ENCODE measurements around the gene GGCX. TPM values are rescaled to one million over a fixed set of nuclear protein-coding genes. Genes with fewer than 3 reads are reported as not detected.
A peak's percentile ranks its signal among the peaks of the same experiment; 100 is the strongest.

GGCX gene
- total and polyA plus RNA-seq, 2 of the 13 experiments (the other 11 are each of a cell fraction or from before 2014, with no cell fraction given): 72.5 to 103 TPM

DNA sequence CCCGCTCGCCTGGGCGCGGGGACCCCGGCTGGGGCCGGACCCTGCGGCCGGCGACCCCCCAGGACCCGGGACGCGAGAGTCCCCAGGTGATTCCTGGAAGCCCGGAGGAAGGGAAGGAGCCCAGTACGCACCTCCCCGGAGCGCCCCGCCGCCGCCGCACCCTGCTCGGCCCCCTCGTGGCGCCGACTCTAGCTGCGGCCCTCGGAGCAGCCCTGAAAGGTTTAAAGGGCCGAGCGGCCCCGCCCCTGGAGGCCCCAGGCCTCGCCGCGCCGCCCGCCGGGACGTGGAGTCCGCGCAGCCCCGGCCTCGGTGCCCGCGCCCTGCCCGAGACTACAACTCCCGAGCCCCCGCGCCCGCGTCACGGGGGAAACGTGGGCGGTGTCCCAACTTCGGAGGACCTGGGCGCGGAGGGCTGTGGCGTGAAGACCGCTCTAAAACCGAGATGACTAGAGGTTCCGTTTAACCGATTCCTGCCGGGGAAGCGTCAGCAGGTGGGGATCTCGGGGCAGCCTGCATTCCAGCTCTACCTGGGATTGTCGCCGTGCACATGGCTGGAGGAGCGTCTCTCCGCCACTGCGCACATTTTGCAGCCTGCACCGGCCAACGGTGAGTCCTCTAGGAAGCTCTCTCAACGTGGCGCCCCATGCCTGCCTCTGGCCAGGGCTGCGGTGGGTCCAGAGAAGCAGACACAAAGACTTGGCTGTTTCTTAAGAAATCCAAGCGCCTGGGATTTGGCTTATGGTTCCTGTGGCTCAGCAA lies 41.4 kb upstream of the GGCX start, which contains the start of gene TMEM150A (continued):
- TF ChIP-seq, protein P1, sequence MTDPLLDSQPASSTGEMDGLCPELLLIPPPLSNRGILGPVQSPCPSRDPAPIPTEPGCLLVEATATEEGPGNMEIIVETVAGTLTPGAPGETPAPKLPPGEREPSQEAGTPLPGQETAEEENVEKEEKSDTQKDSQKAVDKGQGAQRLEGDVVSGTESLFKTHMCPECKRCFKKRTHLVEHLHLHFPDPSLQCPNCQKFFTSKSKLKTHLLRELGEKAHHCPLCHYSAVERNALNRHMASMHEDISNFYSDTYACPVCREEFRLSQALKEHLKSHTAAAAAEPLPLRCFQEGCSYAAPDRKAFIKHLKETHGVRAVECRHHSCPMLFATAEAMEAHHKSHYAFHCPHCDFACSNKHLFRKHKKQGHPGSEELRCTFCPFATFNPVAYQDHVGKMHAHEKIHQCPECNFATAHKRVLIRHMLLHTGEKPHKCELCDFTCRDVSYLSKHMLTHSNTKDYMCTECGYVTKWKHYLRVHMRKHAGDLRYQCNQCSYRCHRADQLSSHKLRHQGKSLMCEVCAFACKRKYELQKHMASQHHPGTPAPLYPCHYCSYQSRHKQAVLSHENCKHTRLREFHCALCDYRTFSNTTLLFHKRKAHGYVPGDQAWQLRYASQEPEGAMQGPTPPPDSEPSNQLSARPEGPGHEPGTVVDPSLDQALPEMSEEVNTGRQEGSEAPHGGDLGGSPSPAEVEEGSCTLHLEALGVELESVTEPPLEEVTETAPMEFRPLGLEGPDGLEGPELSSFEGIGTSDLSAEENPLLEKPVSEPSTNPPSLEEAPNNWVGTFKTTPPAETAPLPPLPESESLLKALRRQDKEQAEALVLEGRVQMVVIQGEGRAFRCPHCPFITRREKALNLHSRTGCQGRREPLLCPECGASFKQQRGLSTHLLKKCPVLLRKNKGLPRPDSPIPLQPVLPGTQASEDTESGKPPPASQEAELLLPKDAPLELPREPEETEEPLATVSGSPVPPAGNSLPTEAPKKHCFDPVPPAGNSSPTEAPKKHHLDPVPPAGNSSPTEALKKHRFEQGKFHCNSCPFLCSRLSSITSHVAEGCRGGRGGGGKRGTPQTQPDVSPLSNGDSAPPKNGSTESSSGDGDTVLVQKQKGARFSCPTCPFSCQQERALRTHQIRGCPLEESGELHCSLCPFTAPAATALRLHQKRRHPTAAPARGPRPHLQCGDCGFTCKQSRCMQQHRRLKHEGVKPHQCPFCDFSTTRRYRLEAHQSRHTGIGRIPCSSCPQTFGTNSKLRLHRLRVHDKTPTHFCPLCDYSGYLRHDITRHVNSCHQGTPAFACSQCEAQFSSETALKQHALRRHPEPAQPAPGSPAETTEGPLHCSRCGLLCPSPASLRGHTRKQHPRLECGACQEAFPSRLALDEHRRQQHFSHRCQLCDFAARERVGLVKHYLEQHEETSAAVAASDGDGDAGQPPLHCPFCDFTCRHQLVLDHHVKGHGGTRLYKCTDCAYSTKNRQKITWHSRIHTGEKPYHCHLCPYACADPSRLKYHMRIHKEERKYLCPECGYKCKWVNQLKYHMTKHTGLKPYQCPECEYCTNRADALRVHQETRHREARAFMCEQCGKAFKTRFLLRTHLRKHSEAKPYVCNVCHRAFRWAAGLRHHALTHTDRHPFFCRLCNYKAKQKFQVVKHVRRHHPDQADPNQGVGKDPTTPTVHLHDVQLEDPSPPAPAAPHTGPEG (CRISPR knock-in tag; IDR thresholded peaks at IDR 0.05): peak; percentile 51; the same call in 1 of the 2 replicates
- TF ChIP-seq ZNF891 (CRISPR knock-in tag; IDR thresholded peaks at IDR 0.05) (no peak), SP2 (CRISPR knock-in tag; IDR thresholded peaks at IDR 0.05) (no peak), POLR2AphosphoS2 (IDR thresholded peaks at IDR 0.05; ENCODE audit: low read depth, low read length) (no peak), SMC3 (IDR thresholded peaks at IDR 0.05; ENCODE audit: low read length) (no peak), ZNF335 (CRISPR knock-in tag; IDR thresholded peaks at IDR 0.05) (0 out of 2 replicates have a peak, but pooled peaks have one; percentile 71), ZFYVE20 (CRISPR knock-in tag; IDR thresholded peaks at IDR 0.05; ENCODE audit: borderline replicate concordance, low read depth) (no peak), CHD4 (IDR thresholded peaks at IDR 0.05; ENCODE audit: borderline replicate concordance, low read length) (no peak), TEAD2 (CRISPR knock-in tag; IDR thresholded peaks at IDR 0.05) (no peak), JUND (CRISPR knock-in tag; IDR thresholded peaks at IDR 0.05) (no peak), ZSCAN12 (CRISPR knock-in tag; IDR thresholded peaks at IDR 0.05) (no peak; the same call in 1 of the 2 replicates)
- TF ChIP-seq, protein P2, sequence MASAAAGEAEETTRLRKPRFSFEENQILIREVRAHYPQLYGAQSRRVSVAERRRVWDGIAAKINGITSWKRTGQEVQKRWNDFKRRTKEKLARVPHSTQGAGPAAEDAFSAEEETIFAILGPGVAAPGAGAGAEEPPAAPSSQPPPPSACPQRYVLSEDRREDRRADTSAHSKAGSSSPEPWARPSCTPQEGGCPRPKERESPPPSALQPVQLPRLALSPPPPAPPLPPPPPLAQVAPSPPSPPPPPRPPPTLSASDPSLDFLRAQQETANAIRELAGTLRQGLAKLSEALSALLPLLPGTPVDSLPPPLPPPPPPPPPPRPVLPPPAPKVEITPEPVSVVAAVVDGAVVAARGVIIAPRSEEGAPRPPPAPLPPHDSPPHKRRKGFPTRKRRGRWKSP (CRISPR knock-in tag; IDR thresholded peaks at IDR 0.05): peak; percentile 59; the same call in 1 of the 2 replicates
- TF ChIP-seq, protein P3, sequence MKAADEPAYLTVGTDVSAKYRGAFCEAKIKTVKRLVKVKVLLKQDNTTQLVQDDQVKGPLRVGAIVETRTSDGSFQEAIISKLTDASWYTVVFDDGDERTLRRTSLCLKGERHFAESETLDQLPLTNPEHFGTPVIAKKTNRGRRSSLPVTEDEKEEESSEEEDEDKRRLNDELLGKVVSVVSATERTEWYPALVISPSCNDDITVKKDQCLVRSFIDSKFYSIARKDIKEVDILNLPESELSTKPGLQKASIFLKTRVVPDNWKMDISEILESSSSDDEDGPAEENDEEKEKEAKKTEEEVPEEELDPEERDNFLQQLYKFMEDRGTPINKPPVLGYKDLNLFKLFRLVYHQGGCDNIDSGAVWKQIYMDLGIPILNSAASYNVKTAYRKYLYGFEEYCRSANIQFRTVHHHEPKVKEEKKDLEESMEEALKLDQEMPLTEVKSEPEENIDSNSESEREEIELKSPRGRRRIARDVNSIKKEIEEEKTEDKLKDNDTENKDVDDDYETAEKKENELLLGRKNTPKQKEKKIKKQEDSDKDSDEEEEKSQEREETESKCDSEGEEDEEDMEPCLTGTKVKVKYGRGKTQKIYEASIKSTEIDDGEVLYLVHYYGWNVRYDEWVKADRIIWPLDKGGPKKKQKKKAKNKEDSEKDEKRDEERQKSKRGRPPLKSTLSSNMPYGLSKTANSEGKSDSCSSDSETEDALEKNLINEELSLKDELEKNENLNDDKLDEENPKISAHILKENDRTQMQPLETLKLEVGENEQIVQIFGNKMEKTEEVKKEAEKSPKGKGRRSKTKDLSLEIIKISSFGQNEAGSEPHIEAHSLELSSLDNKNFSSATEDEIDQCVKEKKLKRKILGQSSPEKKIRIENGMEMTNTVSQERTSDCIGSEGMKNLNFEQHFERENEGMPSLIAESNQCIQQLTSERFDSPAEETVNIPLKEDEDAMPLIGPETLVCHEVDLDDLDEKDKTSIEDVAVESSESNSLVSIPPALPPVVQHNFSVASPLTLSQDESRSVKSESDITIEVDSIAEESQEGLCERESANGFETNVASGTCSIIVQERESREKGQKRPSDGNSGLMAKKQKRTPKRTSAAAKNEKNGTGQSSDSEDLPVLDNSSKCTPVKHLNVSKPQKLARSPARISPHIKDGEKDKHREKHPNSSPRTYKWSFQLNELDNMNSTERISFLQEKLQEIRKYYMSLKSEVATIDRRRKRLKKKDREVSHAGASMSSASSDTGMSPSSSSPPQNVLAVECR (CRISPR knock-in tag; IDR thresholded peaks at IDR 0.05; ENCODE audit: borderline replicate concordance): peak; percentile 90

Data from HepG2 (cell line).